GM23338 (cell line): Measurements from ENCODE around the gene GPC6. TPM values are rescaled to one million over a fixed set of nuclear protein-coding genes. Genes with fewer than 3 reads are reported as not detected.

Experiments used
- ATAC-seq: fragments of 200-7000 bp; cut with Tn5 transposase; 3 replicates; pipeline ENCODE4 v1.9.1; 2020
- DNase-seq: peaks from one replicate; pipeline ENCODE4 v3.0.0-alpha.2; 2015; ENCODE audit warnings: low spot score
- H2AFZ ChIP-seq: fragments of 200-600 bp; sonication (generic); 2 replicates; pipeline ENCODE4 v1.8.0; 2016; ENCODE audit warnings: antibody characterized with exemption, mild to moderate bottlenecking, moderate library complexity
- H3F3A ChIP-seq: fragments of 200-600 bp; sonication (generic); replicated peaks from 2 replicates; pipeline ENCODE4 v1.8.0; 2017; ENCODE audit warnings: antibody characterized with exemption, mixed run types, low read depth
- H3K27ac ChIP-seq: fragments of 200-600 bp; sonication (generic); 2 replicates; pipeline ENCODE4 v1.6.1; 2016; ENCODE audit warnings: low read depth
- H3K27me3 ChIP-seq: fragments of 200-600 bp; sonication (generic); 2 replicates; pipeline ENCODE4 v1.8.0; 2016; ENCODE audit warnings: mild to moderate bottlenecking, mixed run types, moderate library complexity; ENCODE audit not compliant: insufficient read depth
- H3K36me3 ChIP-seq: fragments of 200-600 bp; sonication (generic); 2 replicates; pipeline ENCODE4 v1.8.0; 2016; ENCODE audit warnings: mild to moderate bottlenecking; ENCODE audit not compliant: insufficient read depth
- H3K4me1 ChIP-seq: fragments of 200-600 bp; sonication (generic); 2 replicates; pipeline ENCODE4 v1.8.0; 2016; ENCODE audit warnings: mild to moderate bottlenecking, moderate library complexity; ENCODE audit not compliant: insufficient read depth
- H3K4me2 ChIP-seq: fragments of 200-600 bp; sonication (generic); 2 replicates; pipeline ENCODE4 v1.7.1; 2017; ENCODE audit warnings: mixed run types
- H3K4me3 ChIP-seq: fragments of 200-600 bp; sonication (generic); 2 replicates; pipeline ENCODE4 v1.6.1; 2016; ENCODE audit warnings: mixed run types
- H3K79me2 ChIP-seq: fragments of 200-600 bp; sonication (generic); replicated peaks from 2 replicates; pipeline ENCODE4 v1.8.0; 2017; ENCODE audit warnings: mild to moderate bottlenecking; ENCODE audit not compliant: insufficient read depth
- H3K9me2 ChIP-seq: fragments of 200-600 bp; sonication (generic); 2 replicates; pipeline ENCODE4 v1.8.0; 2017; ENCODE audit not compliant: insufficient read depth
- H4K20me1 ChIP-seq: fragments of 200-600 bp; sonication (generic); replicated peaks from 2 replicates; pipeline ENCODE4 v1.8.0; 2017; ENCODE audit warnings: mild to moderate bottlenecking; ENCODE audit not compliant: insufficient read depth
- H3K27ac Mint-ChIP-seq: 2 replicates; pipeline ENCODE4 v1.8.0; 2020; ENCODE audit warnings: inconsistent platforms, mild to moderate bottlenecking, moderate library complexity, mixed read lengths
- H3K27me3 Mint-ChIP-seq: 3 replicates; pipeline ENCODE4 v1.8.0; 2022; ENCODE audit warnings: low read depth, mild to moderate bottlenecking, moderate library complexity, mixed read lengths, inconsistent platforms; ENCODE audit not compliant: insufficient read depth, poor library complexity
- H3K36me3 Mint-ChIP-seq: 3 replicates; pipeline ENCODE4 v1.8.0; 2021; ENCODE audit warnings: low read depth, mild to moderate bottlenecking, inconsistent platforms, moderate library complexity, mixed read lengths
- H3K4me1 Mint-ChIP-seq: 3 replicates; pipeline ENCODE4 v1.8.0; 2020; ENCODE audit warnings: mild to moderate bottlenecking, inconsistent platforms, mixed read lengths
- H3K4me3 Mint-ChIP-seq: 3 replicates; pipeline ENCODE4 v1.8.0; 2021; ENCODE audit warnings: moderate library complexity, mild to moderate bottlenecking, inconsistent platforms, mixed read lengths
- H3K9me3 Mint-ChIP-seq: 3 replicates; pipeline ENCODE4 v1.8.0; 2020; ENCODE audit warnings: moderate library complexity, mild to moderate bottlenecking, inconsistent platforms, mixed read lengths
- CREB1 ChIP-seq: fragments of 250-450 bp; sonication (Bioruptor Pico); IDR thresholded peaks from 2 replicates; pipeline ENCODE4 v1.5.0; 2020; ENCODE audit warnings: low read depth, mild to moderate bottlenecking, moderate library complexity
- CTCF ChIP-seq, 2 experiments: fragments of 200-600 bp in 1 of 2; sonication (generic) in 1 of 2; conservative IDR thresholded peaks; 2 replicates each; pipeline versions ENCODE4 v1.5.1 to v1.6.1; 2016 to 2017; ENCODE audit warnings: antibody characterized with exemption in 2 of 2, low read depth in 2 of 2, mild to moderate bottlenecking in 2 of 2, moderate library complexity in 1 of 2
- ETS1 ChIP-seq: IDR thresholded peaks from 2 replicates; pipeline ENCODE4 v1.6.1; 2016; ENCODE audit warnings: antibody characterized with exemption
- EZH2phosphoT487 ChIP-seq: fragments of 200-600 bp; sonication (generic); IDR thresholded peaks from one replicate; pipeline ENCODE4 v1.8.1; 2018; ENCODE audit warnings: antibody characterized with exemption; ENCODE audit not compliant: unreplicated experiment
- POLR2AphosphoS5 ChIP-seq: IDR thresholded peaks from 2 replicates; pipeline ENCODE4 v1.6.1; 2016; ENCODE audit warnings: antibody characterized with exemption, low read depth
- STAT1 ChIP-seq: IDR thresholded peaks from one replicate; pipeline ENCODE4 v1.6.1; 2016; ENCODE audit warnings: antibody characterized with exemption; ENCODE audit not compliant: unreplicated experiment
- ZNF462 ChIP-seq: fragments of 250-450 bp; sonication (Bioruptor Pico); IDR thresholded peaks from 2 replicates; pipeline ENCODE4 v1.5.0; 2020; ENCODE audit warnings: mild to moderate bottlenecking, moderate library complexity
- polyA plus RNA-seq: library from polyadenylated mRNA; unstranded; fragments of >200 nt; fragmentation: Nextera tagmentation; extraction: Ambion mirVana; gene quantifications from 2 replicates; pipeline ENCODE4 v1.2.1, GENCODE V29; 2016
- total RNA-seq: library from RNA; depleted of rRNA; stranded (reverse); fragments of >200 nt; shearing (Covaris generic); gene quantifications from 2 replicates; pipeline ENCODE4 v1.2.3, GENCODE V29; 2014

Gene GPC6
- total and polyA plus RNA-seq, 2 experiments from 2014 or later, result 6.4 to 28.6 TPM

GRCh38 chr13:94305934-94306333, 1079.3 kb downstream of the GPC6 start (continued):
- TF ChIP-seq ZNF462 (CRISPR knock-in tag) (no peak), CREB1 (no peak), STAT1 (no peak)

GRCh38 chr13:94308832-94309231, 1082.2 kb downstream of the GPC6 start:
- Mint-ChIP-seq H3K4me3 (no peak overlapping the region), H3K9me3 (no peaks in the 10 kb centered on the region), H3K36me3 (no peaks in the 10 kb centered on the region), H3K4me1 (peaks cover 29% of the 10 kb centered on the region), H3K27me3 (peaks cover 4% of the 10 kb centered on the region), H3K27ac (no peak overlapping the region)
- Histone ChIP-seq H3K79me2 (no peaks in the 10 kb centered on the region), H3K27me3 (no peaks in the 10 kb centered on the region), H2AFZ (no peak overlapping the region), H3K4me2 (no peak overlapping the region), H3F3A (no peaks in the 10 kb centered on the region), H3K36me3 (no peaks in the 10 kb centered on the region), H3K27ac (no peak overlapping the region), H3K9me2 (no peaks in the 10 kb centered on the region), H3K4me1 (peaks cover 26% of the 10 kb centered on the region), H3K4me3 (no peak overlapping the region), H4K20me1 (no peaks in the 10 kb centered on the region)
- no peak for ATAC-seq
- DNase-seq, result no peak
- TF ChIP-seq POLR2AphosphoS5, result no peak
- TF ChIP-seq EZH2phosphoT487, result no peak
- no peak for TF ChIP-seq CTCF (conservative IDR thresholded peaks at IDR 0.05; ENCODE audit: low read depth in 2 of 2)
- TF ChIP-seq ZNF462 (CRISPR knock-in tag), result no peak
- no peak for TF ChIP-seq ETS1
